Memory B cell (primary cell): ENCODE results near the gene ABCB11.
A peak's percentile ranks its signal among the peaks of the same experiment; 100 is the strongest.
"Not testable (repeated sequence)": the region's sequence is repeated elsewhere in the genome, so short reads cannot be mapped to it uniquely, and the experiment has no call there.

Source experiments
- ATAC-seq: fragments of 150-1000 bp; cut with Tn5 transposase; 2 replicates; pipeline ENCODE4 v1.10.0; 2021; ENCODE audit warnings: low read depth, mild to moderate bottlenecking, moderate library complexity
- DNase-seq, 2 donors: peaks; one replicate each; pipeline ENCODE4 v3.0.0; 2022; ENCODE audit warnings: low spot score in 2 of 2
- H3K27ac Mint-ChIP-seq: one replicate; pipeline ENCODE4 v1.8.0; 2022; ENCODE audit warnings: mild to moderate bottlenecking, moderate library complexity, mixed read lengths
- H3K27me3 Mint-ChIP-seq: one replicate; pipeline ENCODE4 v1.8.0; 2022; ENCODE audit warnings: mixed read lengths
- H3K36me3 Mint-ChIP-seq: one replicate; pipeline ENCODE4 v1.8.0; 2022; ENCODE audit warnings: mild to moderate bottlenecking, mixed read lengths
- H3K4me1 Mint-ChIP-seq: one replicate; pipeline ENCODE4 v1.8.0; 2022; ENCODE audit warnings: mixed read lengths
- H3K4me3 Mint-ChIP-seq: one replicate; pipeline ENCODE4 v1.8.0; 2022; ENCODE audit warnings: mild to moderate bottlenecking, moderate library complexity, mixed read lengths
- H3K9me3 Mint-ChIP-seq: one replicate; pipeline ENCODE4 v1.8.0; 2022; ENCODE audit warnings: mixed read lengths

The ABCB11 gene

DNA sequence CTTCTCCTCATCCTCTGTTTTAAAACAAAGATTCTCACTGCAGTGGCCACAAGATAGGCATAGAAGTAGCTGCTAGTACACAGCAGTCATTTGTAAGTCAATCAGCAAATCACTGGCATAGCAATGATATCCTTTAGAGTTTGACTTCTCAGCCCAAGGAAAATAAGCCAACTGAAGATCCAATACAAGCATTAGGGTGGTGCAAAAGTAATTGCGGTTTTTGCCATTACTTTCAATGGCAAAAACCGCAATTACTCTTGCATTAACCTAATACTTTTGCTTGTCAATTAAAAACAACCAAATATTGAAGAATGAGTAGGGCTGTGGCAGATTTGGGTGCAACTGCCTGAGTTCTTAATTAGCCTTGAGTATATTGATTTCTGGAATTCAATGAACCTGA lies 127.2 kb downstream of the ABCB11 start:
- DNase-seq = no peak
- no peaks in the 10 kb centered on the region for H3K9me3 Mint-ChIP-seq
- peaks cover 6% of the 10 kb centered on the region for H3K27me3 Mint-ChIP-seq
- no peak overlapping the region for H3K4me3 Mint-ChIP-seq
- no peak overlapping the region for H3K27ac Mint-ChIP-seq
- H3K36me3 Mint-ChIP-seq = no peaks in the 10 kb centered on the region
- ATAC-seq = no peak
- H3K4me1 Mint-ChIP-seq = no peaks in the 10 kb centered on the region

- Mint-ChIP-seq H3K27ac (no peak within 1 kb of the TSS), H3K36me3 (no peaks in the 10 kb centered on the region), H3K4me1 (no peaks in the 10 kb centered on the region), H3K9me3 (no peaks in the 10 kb centered on the region), H3K27me3 (peaks cover 1% of the 10 kb centered on the region), H3K4me3 (no peak within 1 kb of the TSS)
- no peak for DNase-seq
- ATAC-seq = no peak
Observed at GRCh38 chr2:168901003-168901402, 130.1 kb downstream of the ABCB11 start, which contains the start of gene G6PC2. Gene G6PC2 (plus strand): TSS chr2:168901291. CDS start chr2:168901332, 41 bp downstream.

GRCh38 chr2:168897449-168897848 lies 133.7 kb downstream of the ABCB11 start:
- H3K4me1 Mint-ChIP-seq = no peaks in the 10 kb centered on the region
- no peak for DNase-seq
- no peak for ATAC-seq
- H3K36me3 Mint-ChIP-seq = no peaks in the 10 kb centered on the region
- H3K4me3 Mint-ChIP-seq = no peak overlapping the region
- H3K27ac Mint-ChIP-seq = no peak overlapping the region
- no peaks in the 10 kb centered on the region for H3K27me3 Mint-ChIP-seq
- H3K9me3 Mint-ChIP-seq = no peaks in the 10 kb centered on the region

GRCh38 chr2:168896783-168897182 lies 134.3 kb downstream of the ABCB11 start:
- ATAC-seq (no peak), DNase-seq (no peak)
- Mint-ChIP-seq H3K27me3 (no peaks in the 10 kb centered on the region), H3K36me3 (no peaks in the 10 kb centered on the region), H3K27ac (no peak overlapping the region), H3K4me3 (no peak overlapping the region), H3K9me3 (no peaks in the 10 kb centered on the region), H3K4me1 (no peaks in the 10 kb centered on the region)

DNA sequence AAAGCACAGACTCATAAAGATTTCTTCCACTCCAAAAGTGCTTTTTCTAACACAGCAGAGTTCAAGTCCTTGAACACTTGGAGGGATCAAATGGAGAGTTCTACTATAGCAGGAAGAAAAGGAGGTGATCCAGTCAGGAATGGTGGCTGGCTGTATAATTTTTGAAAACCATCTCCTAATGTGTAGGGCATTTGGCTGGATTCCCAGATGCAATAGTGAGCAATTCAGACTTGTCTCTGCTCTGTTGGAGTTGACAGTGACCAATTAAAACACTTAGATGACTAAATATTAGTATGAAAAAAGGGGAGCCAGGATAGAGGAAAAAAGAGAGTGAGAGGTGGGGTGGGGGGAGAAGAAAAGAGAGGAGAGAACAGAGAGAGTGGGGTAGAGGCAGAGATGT lies 135.4 kb downstream of the ABCB11 start:
- Mint-ChIP-seq H3K36me3 (no peaks in the 10 kb centered on the region), H3K4me1 (no peaks in the 10 kb centered on the region), H3K27ac (no peak overlapping the region), H3K9me3 (no peaks in the 10 kb centered on the region), H3K27me3 (no peaks in the 10 kb centered on the region), H3K4me3 (no peak overlapping the region)
- no peak for ATAC-seq
- no peak for DNase-seq

GRCh38 chr2:168894720-168895119 lies 136.4 kb downstream of the ABCB11 start:
- ATAC-seq (no peak), DNase-seq (no peak)
- H3K4me1 Mint-ChIP-seq = peaks cover 3% of the 10 kb centered on the region
- H3K27me3 Mint-ChIP-seq = peaks cover 2% of the 10 kb centered on the region
- no peak overlapping the region for H3K4me3 Mint-ChIP-seq
- H3K27ac Mint-ChIP-seq = no peak overlapping the region
- H3K9me3 Mint-ChIP-seq = no peaks in the 10 kb centered on the region
- no peaks in the 10 kb centered on the region for H3K36me3 Mint-ChIP-seq

- Mint-ChIP-seq H3K36me3 (no peaks in the 10 kb centered on the region), H3K27ac (no peak overlapping the region), H3K4me3 (no peak overlapping the region), H3K9me3 (no peaks in the 10 kb centered on the region), H3K4me1 (peaks cover 3% of the 10 kb centered on the region), H3K27me3 (peaks cover 2% of the 10 kb centered on the region)
- ATAC-seq (no peak), DNase-seq (no peak)
Observed at GRCh38 chr2:168894101-168894500, 137.0 kb downstream of the ABCB11 start.

- ATAC-seq = no peak
- H3K9me3 Mint-ChIP-seq = no peaks in the 10 kb centered on the region
- H3K27me3 Mint-ChIP-seq = peaks cover 2% of the 10 kb centered on the region
- H3K36me3 Mint-ChIP-seq = no peaks in the 10 kb centered on the region
- H3K4me3 Mint-ChIP-seq = no peak overlapping the region
- no peak overlapping the region for H3K27ac Mint-ChIP-seq
- peaks cover 3% of the 10 kb centered on the region for H3K4me1 Mint-ChIP-seq
- DNase-seq = no peak
Observed at GRCh38 chr2:168892327-168892726, 138.8 kb downstream of the ABCB11 start.

DNA sequence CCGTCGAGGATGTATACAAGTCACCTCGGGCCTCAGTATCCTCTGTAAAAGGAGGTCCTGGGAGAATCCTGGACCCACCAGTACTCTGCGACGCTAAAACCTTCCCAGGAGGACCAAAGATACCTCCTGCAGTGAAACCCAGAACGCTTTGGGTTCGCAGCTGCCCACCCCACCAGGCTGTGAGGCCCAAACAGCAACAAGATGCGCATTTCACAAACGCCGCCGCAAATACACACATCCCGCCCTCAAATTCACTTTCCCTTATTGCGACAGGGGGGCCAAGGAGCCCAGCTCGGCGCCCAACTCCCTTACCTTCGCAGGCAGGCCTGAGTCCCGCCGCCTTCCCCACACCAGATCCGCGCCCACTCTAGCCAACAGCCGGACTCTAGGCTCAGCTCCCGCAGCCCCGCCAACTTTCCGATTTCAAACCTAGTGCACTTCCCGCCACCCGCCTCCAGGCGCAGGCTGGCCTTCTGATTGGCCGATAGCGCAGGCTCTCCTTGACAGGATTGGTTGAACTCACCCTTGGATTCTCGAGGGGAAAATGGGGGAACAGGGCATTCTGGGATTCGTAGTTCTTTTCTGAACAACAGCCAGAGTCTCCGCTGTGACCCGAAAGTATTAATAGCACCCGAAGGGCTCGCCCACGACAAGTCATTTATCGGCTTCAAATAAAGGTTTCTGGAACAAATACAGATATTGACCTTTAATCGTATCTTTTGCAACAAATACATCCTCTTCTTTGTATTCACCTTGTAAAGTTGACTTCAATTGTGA lies 140.9 kb downstream of the ABCB11 start, which contains the start of gene SPC25:
Gene SPC25 (minus strand): TSS at position 425 of the 777 bp plus-strand sequence. CDS start 911 bp downstream, outside the sequence.
- H3K36me3 Mint-ChIP-seq = no peaks in the 10 kb centered on the region
- peaks cover 2% of the 10 kb centered on the region for H3K27me3 Mint-ChIP-seq
- H3K9me3 Mint-ChIP-seq = no peaks in the 10 kb centered on the region
- ATAC-seq (peak; percentile 99), DNase-seq (peak; percentile 72 to 78)
- H3K27ac Mint-ChIP-seq = peak within 1 kb of the TSS; percentile 22
- peaks cover 3% of the 10 kb centered on the region for H3K4me1 Mint-ChIP-seq
- H3K4me3 Mint-ChIP-seq = peak within 1 kb of the TSS; percentile 94

DNA sequence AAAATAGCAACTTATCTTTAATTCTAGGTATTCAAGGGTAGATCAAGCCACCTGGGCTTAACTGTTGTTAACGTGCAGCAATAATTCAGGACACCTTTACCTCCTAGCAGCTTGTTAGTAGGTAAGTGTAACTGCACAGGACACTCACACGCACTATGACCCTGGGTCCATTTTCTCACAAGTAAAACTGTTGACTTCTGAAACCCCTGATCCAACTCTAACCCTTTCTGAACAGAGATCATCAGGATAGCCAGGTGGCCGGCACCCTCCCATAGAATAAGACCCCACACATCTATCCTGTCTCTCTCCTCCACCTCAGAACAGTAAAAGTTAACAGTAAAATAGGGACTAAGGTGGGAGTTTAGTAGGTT lies 141.5 kb downstream of the ABCB11 start:
- Mint-ChIP-seq H3K27ac (no peak overlapping the region), H3K27me3 (peaks cover 2% of the 10 kb centered on the region), H3K9me3 (no peaks in the 10 kb centered on the region), H3K36me3 (no peaks in the 10 kb centered on the region), H3K4me1 (peaks cover 3% of the 10 kb centered on the region), H3K4me3 (peak overlapping the region; percentile 94)
- ATAC-seq = no peak
- no peak for DNase-seq

- H3K36me3 Mint-ChIP-seq = no peaks in the 10 kb centered on the region
- no peaks in the 10 kb centered on the region for H3K4me1 Mint-ChIP-seq
- ATAC-seq (no peak), DNase-seq (no peak)
- H3K9me3 Mint-ChIP-seq = no peaks in the 10 kb centered on the region
- no peak overlapping the region for H3K27ac Mint-ChIP-seq
- H3K4me3 Mint-ChIP-seq = no peak overlapping the region
- no peaks in the 10 kb centered on the region for H3K27me3 Mint-ChIP-seq
Observed at GRCh38 chr2:168884975-168885374, 146.1 kb downstream of the ABCB11 start.

DNA sequence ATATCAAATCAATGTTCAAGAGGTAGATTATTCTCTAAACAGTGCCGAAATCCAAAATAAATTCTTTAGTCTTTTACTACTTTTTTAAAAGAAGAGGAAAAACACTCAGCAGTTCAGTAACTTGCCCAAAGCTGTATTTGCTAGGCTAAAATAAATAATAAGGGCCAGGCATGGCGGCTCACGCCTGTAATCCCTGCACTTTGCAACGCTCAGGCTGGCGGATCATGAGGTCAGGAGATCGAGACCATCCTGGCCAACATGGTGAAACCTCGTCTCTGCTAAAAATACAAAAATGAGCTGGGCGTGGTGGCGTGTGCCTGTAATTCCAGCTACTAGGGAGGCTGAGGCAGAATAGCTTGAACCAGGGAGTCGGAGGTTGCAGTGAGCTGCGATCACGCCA lies 149.0 kb downstream of the ABCB11 start:
- not testable (repeated sequence) for H3K27me3 Mint-ChIP-seq, H3K36me3 Mint-ChIP-seq, DNase-seq, H3K9me3 Mint-ChIP-seq, H3K27ac Mint-ChIP-seq, H3K4me1 Mint-ChIP-seq, H3K4me3 Mint-ChIP-seq, ATAC-seq

- Mint-ChIP-seq H3K27ac (no peak overlapping the region), H3K4me1 (peaks cover 2% of the 10 kb centered on the region), H3K9me3 (no peaks in the 10 kb centered on the region), H3K36me3 (no peaks in the 10 kb centered on the region), H3K4me3 (no peak overlapping the region), H3K27me3 (no peaks in the 10 kb centered on the region)
- DNase-seq (no peak), ATAC-seq (no peak)
Observed at GRCh38 chr2:168874368-168875054, 156.6 kb downstream of the ABCB11 start.

DNA sequence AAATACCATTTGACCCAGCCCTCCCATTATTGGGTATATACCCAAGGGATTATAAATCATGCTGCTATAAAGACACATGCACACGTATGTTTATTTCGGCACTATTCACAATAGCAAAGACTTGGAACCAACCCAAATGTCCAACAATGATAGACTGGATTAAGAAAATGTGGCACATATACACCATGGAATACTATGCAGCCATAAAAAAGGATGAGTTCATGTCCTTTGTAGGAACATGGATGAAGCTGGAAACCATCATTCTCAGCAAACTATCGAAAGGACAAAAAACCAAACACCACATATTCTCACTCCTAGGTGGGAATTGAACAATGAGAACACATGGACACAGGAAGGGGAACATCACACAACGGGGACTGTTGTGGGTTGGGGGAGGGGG lies 160.3 kb downstream of the ABCB11 start:
- H3K4me3 Mint-ChIP-seq, H3K27ac Mint-ChIP-seq, H3K9me3 Mint-ChIP-seq, H3K4me1 Mint-ChIP-seq, ATAC-seq, DNase-seq, H3K27me3 Mint-ChIP-seq, H3K36me3 Mint-ChIP-seq: not testable (repeated sequence)
